HL-60/S4 (cell line): Measurements from ENCODE around the gene FAM177B.

Experiments used
- in situ Hi-C: fragments of 300-500 bp; cut with MboI; formaldehyde crosslinking; loops from 2 replicates; pipeline ENCODE4 v1.14.3; 2022; ENCODE audit warnings: low sequenced_read_pairs

FAM177B gene

DNA sequence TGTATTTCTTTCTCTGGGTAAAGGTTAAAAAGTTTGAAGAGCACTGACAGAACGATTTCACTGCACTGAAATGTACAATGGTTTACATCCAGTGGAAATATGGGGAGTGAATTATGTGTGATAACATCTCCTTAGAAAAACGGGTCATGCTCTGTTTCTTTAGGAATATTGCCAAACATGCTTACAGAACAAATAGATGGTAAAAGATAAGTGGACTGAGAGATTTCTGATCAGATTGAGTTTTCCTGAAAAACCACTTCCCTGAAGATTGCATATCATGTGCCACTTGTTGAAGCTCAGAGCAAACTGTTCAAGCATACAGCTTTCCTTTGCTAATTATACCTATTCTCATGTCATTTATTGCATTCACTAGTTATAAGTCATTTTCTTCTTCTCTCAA is 47.9 kb downstream of the FAM177B start:
- in situ Hi-C loops = loop anchor here (25.0 kb wide), 1 partner anchor 302 kb away; no protein-coding TSS in a partner anchor

DNA sequence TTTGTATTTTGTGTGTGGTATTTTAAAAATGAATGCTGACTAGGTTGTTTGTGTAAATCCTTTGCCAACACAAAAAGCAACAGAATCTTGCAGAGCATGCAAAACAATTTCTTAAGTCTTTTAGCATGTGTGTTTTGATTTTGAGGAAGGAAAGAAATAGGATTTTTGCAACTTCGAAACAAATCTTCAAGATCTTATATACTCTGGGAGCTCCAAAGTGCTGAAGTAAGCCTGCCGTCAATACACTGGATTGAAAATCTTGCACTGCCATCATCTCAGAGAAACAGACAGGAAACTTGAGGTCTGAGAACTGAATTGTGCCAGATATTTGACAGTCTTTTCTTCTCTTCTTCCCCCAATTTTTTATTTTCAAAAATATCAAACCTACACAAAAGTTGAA is 48.5 kb downstream of the FAM177B start:
- in situ Hi-C loops = loop anchor here (25.0 kb wide), 1 partner anchor 302 kb away; no protein-coding TSS in a partner anchor

DNA sequence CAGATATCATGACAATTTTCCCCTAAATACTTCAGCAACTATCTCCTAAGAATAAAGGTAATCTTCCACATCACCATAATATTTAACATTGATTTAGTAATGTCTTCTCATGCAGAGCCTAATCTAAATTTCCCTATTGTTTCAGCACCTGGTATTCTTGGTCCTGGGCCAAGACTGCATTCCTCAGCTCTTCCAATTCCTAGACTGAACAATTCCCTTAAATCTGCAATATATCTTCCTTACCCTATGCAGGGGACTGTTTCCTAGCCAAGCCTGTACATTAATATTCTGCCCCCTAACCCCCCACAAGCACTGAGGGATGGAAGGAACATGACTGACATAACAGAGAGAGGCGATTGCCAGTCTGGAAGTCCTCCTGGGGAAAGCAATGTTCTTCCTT is 49.1 kb downstream of the FAM177B start:
- in situ Hi-C loops = loop anchor here (25.0 kb wide), 1 partner anchor 301 kb away; no protein-coding TSS in a partner anchor

DNA sequence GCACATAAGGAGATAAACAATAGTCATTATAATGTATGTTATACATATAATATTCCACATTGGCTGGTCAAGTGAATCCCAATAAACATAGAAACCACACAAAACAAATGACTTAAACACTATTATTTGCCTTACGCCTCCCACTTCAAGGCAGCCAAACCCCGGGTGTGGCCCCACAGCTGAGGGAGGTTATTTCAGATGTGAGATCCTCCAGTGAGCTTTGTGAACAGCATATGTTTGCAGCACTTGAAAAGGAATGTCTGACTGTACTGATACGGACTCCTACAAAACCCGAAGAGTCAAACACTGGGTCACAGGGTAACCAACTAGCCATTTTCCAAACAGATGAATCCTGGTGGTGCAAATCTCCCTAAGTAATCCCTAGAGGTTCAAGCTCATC is 50.7 kb downstream of the FAM177B start:
- in situ Hi-C loops = loop anchor here (25.0 kb wide), 1 partner anchor 300 kb away; no protein-coding TSS in a partner anchor

DNA sequence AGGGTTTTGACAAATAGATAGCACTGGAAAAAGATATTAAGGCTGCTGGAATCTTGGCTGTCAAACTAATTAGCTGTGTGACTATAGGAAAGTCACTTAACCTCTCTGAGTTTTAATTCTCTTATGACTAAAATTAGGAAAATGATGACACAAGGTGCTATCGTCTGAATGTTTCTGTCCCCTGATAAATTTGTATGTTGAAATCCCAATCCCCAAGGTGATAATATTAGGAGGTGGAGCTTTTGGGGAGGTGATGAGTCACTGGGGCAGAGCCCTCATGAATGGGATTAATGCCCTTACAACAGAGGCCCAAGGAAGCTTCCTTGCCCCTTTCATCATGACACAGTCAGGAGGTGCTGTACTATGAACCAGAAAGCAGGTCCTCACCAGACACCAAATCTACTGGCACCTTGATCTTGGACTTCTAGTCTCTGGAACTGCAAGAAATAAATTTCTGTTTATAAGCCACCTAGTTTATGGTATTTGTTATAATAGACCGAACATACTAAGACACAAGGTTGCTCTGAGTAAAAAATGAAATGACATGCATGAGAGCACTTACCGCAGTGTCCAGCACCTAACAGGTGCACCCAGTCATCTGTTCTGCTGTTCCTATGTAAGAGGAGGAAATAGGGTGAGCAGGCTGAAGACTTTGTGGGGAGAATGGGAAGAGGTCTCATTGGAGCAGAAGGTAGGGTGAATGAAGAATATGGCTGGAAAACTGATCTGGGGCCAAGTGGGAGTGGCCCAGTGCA is 51.6 kb downstream of the FAM177B start:
- in situ Hi-C loops = loop anchor here (25.0 kb wide), 1 partner anchor 299 kb away; no protein-coding TSS in a partner anchor

DNA sequence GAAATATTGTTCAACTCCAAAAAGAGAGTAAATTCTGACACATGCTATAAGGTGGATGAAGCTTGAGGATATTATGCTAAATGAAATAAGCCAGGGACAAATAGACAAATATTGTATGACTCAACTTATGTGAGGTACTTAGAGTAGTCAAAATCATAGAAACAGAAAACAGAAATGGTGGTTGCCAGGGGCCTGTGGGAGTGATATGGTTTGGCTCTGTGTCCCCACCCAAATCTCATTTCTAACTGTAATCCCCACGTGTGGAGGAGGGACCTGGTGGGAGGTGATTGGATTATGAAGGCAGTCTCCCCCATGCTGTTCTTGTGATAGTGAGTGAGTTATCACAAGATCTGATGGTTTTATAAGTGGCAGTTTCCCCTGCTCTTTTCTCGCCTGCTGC is 53.1 kb downstream of the FAM177B start:
- in situ Hi-C loops = loop anchor here (25.0 kb wide), 1 partner anchor 297 kb away; no protein-coding TSS in a partner anchor

DNA sequence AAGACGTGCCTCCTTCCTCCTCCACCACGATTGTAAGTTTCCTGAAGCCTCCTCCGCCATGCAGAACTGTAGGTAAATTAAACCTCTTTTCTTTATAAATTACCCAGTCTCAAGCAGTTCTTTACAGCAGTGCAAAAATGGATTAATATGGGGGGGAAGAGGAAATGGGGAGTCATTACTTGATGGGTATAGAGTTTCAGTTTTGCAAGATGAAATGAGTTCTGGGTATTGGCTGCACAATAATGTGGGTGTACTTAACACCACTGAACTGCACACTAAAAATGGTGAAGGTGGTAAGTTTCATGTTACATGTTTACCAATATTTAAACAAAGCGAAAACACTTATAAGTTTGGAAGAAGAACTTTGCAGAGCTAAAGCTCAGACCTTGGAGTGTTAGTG is 53.5 kb downstream of the FAM177B start:
- in situ Hi-C loops = loop anchor here (25.0 kb wide), 1 partner anchor 297 kb away; no protein-coding TSS in a partner anchor

DNA sequence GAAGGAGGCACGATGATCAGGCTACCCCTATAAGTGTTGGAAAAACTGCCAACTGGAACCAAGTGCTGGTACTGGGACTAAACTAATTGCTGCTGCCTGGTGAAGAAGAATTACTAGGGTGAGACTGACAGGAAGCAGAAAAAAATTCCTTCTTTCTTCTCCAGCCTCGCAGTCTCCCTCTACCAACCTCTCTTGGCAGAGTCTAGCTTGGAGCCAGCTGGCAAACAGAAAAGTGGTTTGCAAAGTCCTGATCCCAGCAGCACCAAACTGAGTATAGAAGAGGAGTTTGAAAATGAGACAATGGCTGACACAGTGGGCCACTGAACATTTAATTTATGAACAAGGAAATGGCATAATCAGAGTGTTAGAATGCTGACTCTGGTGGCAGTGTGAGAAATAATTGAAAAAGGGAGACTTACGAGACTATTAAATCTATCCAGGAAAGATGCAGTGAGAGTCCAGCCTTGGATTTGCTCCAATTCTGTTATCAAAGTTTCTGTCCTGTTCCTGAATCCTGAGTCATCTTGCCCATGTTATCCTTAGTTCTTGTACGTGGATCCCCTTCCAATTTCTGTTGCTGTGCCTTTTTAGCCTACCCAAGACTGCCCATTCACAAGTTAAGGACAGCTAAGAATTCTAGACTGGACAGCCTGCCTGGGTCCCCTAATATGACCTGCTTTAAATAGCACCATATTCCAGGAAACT is 54.2 kb downstream of the FAM177B start:
- in situ Hi-C loops = loop anchor here (25.0 kb wide), 1 partner anchor 296 kb away; no protein-coding TSS in a partner anchor

DNA sequence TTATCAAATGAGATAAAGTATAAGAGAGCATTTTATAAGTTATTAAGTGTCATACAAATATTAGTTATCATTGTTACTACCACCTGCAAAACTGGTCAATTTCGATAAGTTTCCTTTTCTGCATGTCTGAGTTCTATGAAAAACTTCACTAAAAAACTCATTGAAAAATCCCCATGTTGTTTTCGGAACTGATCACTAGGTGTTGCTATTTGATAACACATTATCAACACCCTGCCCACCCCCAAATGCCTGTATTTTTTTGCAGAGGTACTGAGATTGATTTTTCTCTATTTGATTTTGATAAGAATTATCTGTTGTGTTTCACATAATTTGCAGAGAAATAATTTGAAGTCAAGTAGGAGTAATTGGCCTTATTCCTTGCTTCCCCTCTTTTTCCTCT is 55.7 kb downstream of the FAM177B start:
- in situ Hi-C loops = loop anchor here (25.0 kb wide), 1 partner anchor 295 kb away; no protein-coding TSS in a partner anchor

DNA sequence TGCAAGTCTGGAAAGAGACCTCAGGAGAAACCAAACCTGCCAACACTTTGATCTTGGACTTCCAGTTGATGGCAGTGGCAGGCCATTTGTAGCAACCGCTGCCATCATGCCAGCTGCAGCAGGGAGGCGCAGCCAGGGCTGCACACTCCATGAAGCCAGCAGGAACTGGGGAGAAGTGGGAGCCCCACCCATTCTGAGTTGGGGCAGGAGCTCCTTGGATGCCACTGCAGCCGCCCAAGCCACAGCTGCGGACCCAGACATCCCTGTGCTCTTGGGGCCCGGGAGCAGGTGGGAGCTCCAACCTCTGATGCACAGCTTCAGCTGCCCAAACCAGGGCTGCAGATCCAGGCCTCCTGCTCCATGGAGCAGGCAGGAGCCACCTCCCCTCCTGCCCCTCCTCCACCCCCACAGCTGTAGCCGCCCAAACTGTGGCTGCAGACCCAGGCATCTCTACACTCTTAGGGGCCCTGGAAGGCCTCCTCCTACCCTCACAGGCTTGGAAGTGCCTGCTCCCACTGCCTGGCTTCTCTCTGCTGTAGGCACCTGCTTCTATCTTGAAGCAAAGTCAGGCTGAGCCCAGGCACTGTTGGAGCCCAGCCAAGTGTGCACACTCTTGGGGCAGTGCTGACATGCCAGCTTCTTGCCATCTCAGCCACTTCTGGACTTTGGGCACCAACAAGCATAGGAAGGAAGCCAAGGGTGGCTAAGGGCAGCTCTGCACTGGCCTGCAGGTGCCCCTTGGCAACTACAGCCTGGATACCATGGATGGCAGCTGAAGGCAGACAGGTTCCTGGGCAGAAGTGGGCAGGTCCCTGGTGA is 57.9 kb downstream of the FAM177B start:
- in situ Hi-C loops = loop anchor here (25.0 kb wide), 1 partner anchor 292 kb away; no protein-coding TSS in a partner anchor

DNA sequence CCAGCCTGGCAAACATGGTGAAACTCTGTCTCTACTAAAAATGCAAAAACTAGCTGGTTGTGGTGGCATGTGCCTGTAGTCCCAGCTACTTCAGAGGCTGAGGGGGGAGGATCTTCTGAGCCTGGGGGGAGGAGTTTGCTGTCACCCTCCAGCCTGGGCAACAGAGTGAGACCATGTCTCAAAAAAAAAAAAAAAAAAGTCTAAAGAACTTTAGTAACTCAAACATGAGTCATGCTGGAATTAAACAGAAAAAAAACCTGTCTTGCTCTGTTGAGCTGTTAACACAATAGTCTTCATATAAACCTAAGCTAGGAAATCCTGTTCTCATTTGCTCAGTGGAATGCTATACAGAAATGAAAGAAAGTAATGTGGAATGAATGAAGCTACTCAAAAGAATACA is 61.1 kb downstream of the FAM177B start:
- in situ Hi-C loops = loop anchor here (25.0 kb wide), 1 partner anchor 289 kb away; no protein-coding TSS in a partner anchor

DNA sequence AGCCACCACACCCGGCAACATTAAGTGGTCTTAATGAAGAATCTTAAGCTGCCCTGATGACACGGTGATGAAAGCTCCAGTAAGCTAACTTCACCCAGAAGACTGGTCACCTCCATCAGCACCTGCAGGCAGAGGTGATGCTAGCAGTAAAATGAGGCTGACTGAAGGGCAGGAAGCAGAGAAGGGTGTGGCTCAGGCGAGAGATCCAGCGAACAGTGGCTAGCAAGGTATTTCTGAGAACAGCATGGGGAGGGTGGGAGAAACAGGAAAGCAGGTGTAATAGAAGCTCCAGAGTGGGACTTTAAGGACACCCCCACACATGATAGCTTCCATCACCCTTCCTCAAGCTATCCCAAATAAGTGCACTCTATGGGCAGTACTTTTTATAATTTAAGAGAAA is 62.0 kb downstream of the FAM177B start:
- in situ Hi-C loops = loop anchor here (25.0 kb wide), 1 partner anchor 288 kb away; no protein-coding TSS in a partner anchor
